CD4-positive, alpha-beta T cell treated with Interleukin-12 subunit alpha and Interleukin-12 subunit beta, for 1 hour (primary cell): Measurements from ENCODE around the gene PTS.

ENCODE experiments used
- DNase-seq: peaks from one replicate; pipeline ENCODE4 v3.0.0-alpha.2; 2020

The PTS gene

DNA sequence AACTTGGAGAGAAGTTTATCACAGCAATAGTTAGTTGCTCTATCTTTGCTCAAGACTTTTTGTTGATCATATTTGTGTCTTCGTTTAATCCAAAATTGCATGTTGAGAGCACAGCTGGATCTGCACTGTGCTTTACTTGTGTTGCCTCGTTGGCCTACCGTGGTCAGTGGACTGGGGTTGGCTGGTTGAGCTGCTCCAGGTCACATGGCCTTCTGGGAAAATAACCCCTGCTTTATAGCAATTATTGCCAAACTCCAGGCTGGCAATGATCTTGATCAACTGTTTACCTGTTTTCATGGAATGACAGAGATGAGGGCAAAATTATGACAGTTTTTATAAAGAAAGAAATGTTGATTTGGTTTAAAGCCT, 40.2 kb downstream of the PTS start:
- DNase-seq = no peak

DNA sequence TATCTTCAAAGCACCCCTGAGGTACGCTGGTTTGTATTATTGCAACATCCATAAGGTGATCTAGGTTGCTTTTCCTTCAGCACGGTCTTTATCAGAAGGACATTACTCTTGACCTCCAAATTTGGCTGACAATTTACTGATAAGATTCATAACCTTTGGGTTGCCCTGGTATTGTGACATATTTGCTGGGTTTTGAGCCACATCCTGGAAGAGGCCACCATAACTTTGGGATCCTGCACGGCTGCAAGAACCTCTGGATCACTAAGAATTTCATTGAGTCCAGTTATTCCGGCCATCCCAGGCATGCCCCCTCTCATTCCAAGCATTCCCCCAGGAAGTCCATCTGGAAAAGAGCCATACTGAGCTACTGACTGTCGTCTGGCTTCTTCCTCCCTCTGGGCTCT, 41.0 kb downstream of the PTS start:
- no peak for DNase-seq

DNA sequence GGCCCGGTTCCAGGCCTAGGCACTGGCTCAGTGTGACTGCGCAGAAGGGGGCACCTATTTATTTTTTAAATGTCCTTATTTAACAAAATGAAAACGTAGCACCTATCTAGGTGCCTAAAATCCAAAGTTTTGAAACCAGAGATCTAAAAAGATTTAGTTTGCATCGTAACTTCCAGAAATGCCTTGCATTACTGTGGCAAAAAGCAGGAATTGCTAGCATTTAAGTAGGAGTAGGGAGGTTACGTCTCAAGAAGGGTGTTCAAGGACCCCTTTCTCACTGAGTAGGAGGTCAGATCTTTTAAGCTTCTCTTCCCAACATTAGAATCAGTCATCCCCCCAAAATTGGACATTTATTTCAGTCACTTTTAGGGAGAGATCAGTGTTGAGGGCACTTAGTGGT, 42.2 kb downstream of the PTS start:
- DNase-seq = no peak

DNA sequence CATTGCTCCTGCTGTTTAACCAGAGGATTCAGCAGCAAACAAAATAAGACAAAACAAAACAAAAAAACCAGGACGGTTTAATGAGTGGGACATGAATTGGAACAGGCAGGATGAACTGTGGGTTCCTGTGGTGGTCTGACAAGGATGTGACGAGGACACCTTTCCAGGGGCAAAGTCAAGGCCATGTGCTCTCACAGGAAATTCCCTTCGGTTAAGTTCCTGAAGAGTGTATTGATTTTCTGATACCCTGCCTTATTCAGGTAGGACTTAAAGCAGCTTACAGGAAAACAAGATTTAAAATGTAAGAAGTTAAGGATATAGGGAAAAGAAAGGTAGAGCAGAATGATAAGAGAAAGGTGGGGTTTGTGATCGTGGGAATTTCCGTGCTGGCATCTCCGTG, 42.9 kb downstream of the PTS start:
- no peak for DNase-seq

DNA sequence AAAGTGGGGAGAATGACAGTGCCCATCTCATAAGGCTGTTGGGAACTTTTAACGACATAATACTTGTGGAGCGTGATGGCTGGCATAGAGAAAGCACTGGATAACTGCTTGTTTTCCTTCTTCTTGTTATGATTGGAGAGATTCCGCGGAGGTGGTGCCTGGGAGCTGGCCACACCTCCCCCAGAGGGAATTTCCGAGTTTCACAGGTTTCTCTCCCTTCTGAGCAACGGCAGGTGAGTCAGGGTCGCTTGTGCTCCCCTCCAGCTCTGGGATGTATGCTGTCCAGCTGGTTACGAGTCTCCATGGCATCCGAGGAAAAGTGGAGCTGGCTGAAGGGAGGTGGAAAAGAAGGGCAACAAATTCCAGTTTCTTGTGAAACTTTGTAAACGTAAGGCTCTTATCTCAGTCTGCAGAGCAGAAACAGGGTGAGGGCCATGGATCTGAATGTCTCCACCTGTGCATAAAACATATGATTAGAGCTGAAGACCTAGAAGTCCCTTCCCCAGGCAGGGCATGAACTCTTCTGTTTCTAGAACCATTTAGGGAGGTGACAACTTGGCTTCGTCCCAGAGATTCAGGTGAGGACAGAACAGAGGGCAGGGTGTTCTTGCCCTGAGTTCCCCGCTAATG, 44.4 kb downstream of the PTS start:
- no peak for DNase-seq

DNA sequence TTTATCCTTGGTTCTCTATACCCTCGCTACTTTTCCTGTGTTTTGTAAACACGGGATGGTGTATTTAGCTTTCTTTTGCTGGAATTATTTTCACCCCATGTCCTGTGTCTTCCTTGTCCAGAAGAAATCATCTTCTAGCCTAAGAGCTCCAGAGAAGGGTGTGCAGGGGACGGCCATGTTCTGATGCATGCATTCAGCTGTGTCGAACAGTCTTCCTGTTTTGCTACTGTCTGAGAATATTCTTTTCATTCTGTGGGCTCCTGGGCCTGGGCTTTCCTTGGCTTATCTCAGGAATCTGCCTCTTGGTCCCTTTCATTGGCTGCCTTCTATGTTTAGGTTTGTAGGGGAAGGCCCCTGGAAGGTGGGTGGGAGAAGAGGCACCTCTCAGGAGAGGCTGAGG, 45.0 kb downstream of the PTS start:
- no peak for DNase-seq

DNA sequence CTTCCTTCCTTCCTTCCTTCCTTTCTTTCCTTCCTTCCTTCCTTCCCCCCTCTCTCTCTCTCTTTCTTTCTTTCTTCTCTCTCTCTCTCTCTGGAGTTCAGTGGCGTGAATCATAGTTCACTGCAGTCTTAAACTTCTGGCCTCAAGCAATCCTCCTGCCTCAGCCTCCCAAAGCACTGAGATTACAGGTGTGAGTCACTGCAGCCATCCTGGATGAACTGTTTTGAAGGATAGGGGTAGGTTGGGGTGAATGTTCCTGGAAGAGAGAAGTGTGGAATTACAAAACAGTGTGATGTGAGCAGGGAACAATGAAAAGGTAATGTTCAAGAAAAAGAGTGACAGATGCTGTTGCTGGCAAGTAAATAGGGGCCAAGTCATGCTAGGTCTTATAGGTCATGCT, 46.8 kb downstream of the PTS start:
- DNase-seq = no peak

DNA sequence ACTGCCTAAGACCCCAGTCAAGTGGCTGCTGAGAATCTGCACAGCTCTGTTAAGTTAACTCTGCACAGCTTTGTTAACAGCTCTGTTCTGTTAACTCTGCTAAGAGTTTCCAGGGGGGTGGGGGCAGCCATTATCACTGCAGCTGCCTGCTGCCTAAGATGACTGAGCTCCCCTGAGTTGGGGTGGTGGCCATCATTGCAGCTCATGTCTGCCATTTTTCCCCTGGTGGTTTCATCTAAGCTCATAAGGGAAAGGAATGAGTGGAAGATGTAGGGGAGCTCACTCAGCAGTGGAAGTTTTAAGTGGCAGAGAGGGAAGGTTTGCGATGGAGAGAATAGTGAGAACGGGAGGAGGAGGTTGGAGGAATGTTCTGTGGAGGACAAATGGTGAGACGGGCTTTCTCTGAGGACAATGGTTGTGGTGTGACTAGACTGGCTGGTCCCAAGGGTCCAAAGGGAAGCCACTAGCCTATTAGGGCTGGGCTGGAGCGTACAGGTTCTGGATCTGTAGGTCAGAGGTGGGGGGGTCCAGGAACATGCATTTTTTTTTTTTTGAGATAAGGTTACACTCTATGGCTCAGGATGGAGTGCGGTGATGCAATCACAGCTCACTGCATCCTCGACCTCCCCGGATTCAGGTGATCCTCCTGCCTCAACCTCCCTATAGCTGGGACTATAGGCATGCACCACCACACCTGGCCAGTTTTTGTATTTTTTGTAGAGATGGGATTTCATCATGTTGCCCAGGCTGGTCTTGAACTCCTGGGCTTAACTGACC, 48.0 kb downstream of the PTS start:
- DNase-seq = no peak

DNA sequence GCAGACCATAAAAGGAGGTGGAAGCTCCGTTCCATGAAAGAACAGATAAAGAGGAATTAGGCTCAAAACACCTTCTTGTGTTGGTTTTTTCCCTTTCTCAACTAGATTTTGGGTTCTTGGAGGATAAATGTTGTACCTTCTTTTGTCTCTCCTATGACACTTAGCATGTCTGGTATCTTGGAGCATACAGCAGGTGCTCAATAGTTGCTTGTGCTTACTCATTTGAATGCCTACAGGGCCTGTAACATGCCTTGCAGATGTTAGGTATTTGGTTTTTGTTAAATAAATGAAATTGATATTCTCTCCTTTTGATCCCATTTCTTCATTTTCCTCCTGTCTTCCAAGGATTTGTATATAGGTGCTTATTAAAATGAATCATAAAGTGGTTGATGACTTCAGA, 50.8 kb downstream of the PTS start:
- no peak for DNase-seq

DNA sequence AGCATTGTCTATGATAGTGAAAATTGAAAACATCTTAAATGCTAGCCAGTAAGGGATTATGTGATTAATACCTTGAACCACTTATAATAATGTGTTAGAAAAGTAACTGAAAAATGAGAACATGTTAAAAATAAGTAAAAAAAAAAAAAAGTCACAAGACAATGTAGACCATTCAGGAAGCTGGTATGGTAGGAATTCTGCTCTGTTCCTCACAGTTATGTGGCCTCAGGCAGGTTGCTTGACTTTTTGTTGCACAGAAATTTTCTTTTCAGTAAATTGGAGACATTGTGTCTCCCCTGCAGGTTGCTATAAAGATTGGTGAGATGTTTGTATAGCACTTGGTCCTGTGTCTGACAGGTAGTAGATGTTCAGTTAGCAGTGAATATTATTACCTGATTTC, 51.7 kb downstream of the PTS start:
- no peak for DNase-seq

DNA sequence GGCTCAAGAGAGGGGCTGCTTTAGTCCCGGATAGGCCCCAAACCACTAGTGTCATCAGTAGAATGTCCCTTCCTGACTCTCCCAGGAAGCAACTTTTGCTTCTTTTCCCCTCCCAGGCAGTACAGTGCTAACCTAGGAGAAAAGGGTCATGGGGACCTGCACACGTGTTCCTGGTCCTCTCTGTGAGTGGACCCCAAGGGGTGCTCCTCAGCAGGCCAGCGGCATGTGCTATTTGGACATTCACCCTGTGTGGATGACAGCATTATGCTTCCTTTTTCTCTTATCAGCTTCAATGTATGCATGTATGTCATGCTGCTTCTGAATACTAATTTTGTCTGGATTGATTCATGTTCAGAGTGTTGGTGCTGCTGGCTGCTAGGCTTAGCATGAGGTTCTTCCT, 52.6 kb downstream of the PTS start:
- DNase-seq = no peak

DNA sequence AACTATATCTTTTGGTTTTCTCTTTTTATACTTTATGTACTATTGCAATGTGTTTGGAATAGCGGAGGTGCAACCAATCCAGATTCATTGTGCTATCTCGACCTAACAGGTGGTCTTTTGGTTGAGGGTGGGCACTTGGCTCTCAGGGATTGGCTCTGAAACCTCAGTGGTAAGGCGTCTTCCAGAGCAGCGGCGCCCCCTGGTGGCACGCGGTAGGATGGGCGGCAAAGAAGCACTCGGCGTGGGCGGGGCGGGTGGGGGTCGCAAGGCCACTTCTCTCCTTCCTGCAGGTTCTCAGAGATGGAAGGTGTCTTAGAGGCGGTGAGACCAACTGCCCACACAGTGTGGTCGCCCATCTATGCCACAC, 53.7 kb downstream of the PTS start:
- peak; percentile 76 for DNase-seq

DNA sequence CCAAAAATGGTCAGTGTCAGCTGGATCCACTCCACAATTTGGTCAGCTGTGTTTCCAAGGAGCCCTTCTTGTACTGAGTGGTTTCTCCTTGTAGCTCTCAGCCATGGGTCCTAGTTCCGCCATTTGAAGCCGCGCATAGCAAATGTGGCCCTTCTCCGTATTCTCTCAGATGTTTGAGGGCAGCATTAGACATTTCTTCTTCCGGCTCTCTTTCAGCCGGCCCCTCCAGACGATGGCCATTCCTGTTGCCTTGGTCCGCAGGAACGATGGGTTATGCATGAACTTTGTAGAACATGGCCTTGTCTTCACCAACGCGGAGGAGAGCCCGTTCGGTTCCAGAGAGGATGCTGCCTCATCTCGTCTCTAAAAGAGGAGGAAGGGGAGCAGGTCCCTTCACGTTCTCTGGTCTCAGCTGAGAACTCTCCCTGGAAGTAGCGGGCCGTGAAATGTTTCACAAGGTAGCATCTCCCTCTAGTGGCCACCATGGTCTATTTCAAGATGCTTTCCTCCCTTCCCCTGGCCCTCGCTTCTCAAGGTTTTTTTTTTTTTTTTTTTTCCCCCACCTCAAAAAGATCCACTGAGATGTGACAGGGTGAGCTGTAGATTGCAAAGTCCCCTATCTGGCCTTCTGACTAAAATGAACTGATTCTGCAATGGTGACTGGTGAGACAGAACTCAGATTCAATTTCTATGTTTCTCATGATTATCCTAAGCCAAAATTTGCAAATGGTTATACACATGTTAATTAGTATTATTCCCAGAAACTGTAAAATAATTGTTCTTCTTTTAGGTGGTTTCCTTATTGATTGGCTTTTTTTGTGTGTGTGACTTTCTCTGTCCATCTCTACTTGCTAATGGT, 54.3 kb downstream of the PTS start:
- peak; percentile 85 for DNase-seq

DNA sequence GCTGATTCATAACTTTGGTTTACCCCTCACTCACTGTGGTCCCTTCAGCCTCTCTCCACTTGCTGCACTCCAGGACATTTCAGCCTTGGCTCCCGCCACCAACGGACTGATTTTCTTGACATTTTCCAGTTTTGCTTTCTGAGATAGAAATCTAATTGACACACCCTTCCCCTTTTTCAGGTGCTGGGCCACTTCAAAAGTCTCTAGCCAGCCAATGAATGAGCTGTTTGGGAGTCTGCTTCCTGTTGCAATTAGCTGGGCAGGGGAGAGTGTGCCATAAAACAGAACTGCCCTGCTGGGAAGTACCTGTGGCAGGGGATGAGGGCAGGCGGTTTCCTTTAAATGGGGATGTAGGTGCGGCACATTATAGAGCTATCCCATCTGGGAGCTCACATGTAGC, 55.5 kb downstream of the PTS start:
- no peak for DNase-seq
